Nephron (organoid): Measurements from ENCODE around the gene CEMIP.

ENCODE experiments used
- H3K27ac Mint-ChIP-seq, 3 experiments: 2 replicates each; pipeline ENCODE4 v1.8.0; 2020; ENCODE audit warnings: mixed read lengths in 3 of 3, mild to moderate bottlenecking in 2 of 3, moderate library complexity in 1 of 3
- H3K27me3 Mint-ChIP-seq: 2 replicates; pipeline ENCODE4 v1.8.0; 2021; ENCODE audit warnings: low read depth, mild to moderate bottlenecking, moderate library complexity, mixed read lengths
- H3K36me3 Mint-ChIP-seq: 2 replicates; pipeline ENCODE4 v1.8.0; 2020; ENCODE audit warnings: low read depth, mixed read lengths
- H3K4me1 Mint-ChIP-seq: 2 replicates; pipeline ENCODE4 v1.8.0; 2020; ENCODE audit warnings: mixed read lengths
- H3K4me3 Mint-ChIP-seq, 3 experiments: 2 replicates each; pipeline ENCODE4 v1.8.0; 2020; ENCODE audit warnings: mild to moderate bottlenecking in 3 of 3, mixed read lengths in 3 of 3, moderate library complexity in 2 of 3
- H3K9me3 Mint-ChIP-seq: 2 replicates; pipeline ENCODE4 v1.8.0; 2020; ENCODE audit warnings: mixed read lengths
- CTCF ChIP-seq, 3 experiments: fragments of 200-600 bp; sonication (generic); IDR thresholded peaks; one replicate each; pipeline ENCODE4 v1.5.0; 2021; ENCODE audit warnings: antibody characterized with exemption in 3 of 3; ENCODE audit not compliant: unreplicated experiment in 3 of 3

The CEMIP gene

GRCh38 chr15:80937718-80938117 is 158.5 kb downstream of the CEMIP start:
- peaks cover 4% of the 10 kb centered on the region for H3K27me3 Mint-ChIP-seq
- no peak overlapping the region for H3K4me3 Mint-ChIP-seq
- H3K27ac Mint-ChIP-seq, result no peak overlapping the region
- H3K4me1 Mint-ChIP-seq, result peaks cover 8% of the 10 kb centered on the region
- H3K9me3 Mint-ChIP-seq, result no peaks in the 10 kb centered on the region
- no peak for TF ChIP-seq CTCF (IDR thresholded peaks at IDR 0.05; ENCODE audit: unreplicated experiment in 3 of 3)
- peaks cover 10% of the 10 kb centered on the region for H3K36me3 Mint-ChIP-seq

- no peaks in the 10 kb centered on the region for H3K9me3 Mint-ChIP-seq
- H3K36me3 Mint-ChIP-seq, result peaks cover 10% of the 10 kb centered on the region
- H3K4me3 Mint-ChIP-seq, result no peak overlapping the region
- H3K27me3 Mint-ChIP-seq, result peaks cover 4% of the 10 kb centered on the region
- no peak overlapping the region for H3K27ac Mint-ChIP-seq
- TF ChIP-seq CTCF (IDR thresholded peaks at IDR 0.05; ENCODE audit: unreplicated experiment in 3 of 3), result no peak
- H3K4me1 Mint-ChIP-seq, result peaks cover 8% of the 10 kb centered on the region
Observed at GRCh38 chr15:80939216-80939615, 160.0 kb downstream of the CEMIP start.

- Mint-ChIP-seq H3K36me3 (peaks cover 10% of the 10 kb centered on the region), H3K4me3 (no peak overlapping the region), H3K4me1 (no peaks in the 10 kb centered on the region), H3K9me3 (no peaks in the 10 kb centered on the region), H3K27me3 (peaks cover 4% of the 10 kb centered on the region), H3K27ac (no peak overlapping the region)
- no peak for TF ChIP-seq CTCF (IDR thresholded peaks at IDR 0.05; ENCODE audit: unreplicated experiment in 3 of 3)
Observed at GRCh38 chr15:80940331-80940730, 161.2 kb downstream of the CEMIP start.

- H3K36me3 Mint-ChIP-seq, result peaks cover 10% of the 10 kb centered on the region
- no peak for TF ChIP-seq CTCF (IDR thresholded peaks at IDR 0.05; ENCODE audit: unreplicated experiment in 3 of 3)
- H3K4me1 Mint-ChIP-seq, result no peaks in the 10 kb centered on the region
- peaks cover 4% of the 10 kb centered on the region for H3K27me3 Mint-ChIP-seq
- no peak overlapping the region for H3K4me3 Mint-ChIP-seq
- H3K9me3 Mint-ChIP-seq, result no peaks in the 10 kb centered on the region
- no peak overlapping the region for H3K27ac Mint-ChIP-seq
Observed at GRCh38 chr15:80940851-80941250, 161.7 kb downstream of the CEMIP start.

- Mint-ChIP-seq H3K4me3 (no peak overlapping the region), H3K27me3 (peaks cover 4% of the 10 kb centered on the region), H3K27ac (no peak overlapping the region), H3K36me3 (peaks cover 21% of the 10 kb centered on the region), H3K4me1 (no peaks in the 10 kb centered on the region), H3K9me3 (no peaks in the 10 kb centered on the region)
- TF ChIP-seq CTCF (IDR thresholded peaks at IDR 0.05; ENCODE audit: unreplicated experiment in 3 of 3), result no peak
Observed at GRCh38 chr15:80942266-80942665, 163.1 kb downstream of the CEMIP start.

GRCh38 chr15:80942746-80943565 is 163.8 kb downstream of the CEMIP start:
- H3K36me3 Mint-ChIP-seq, result peaks cover 28% of the 10 kb centered on the region
- H3K4me3 Mint-ChIP-seq, result no peak overlapping the region
- H3K27me3 Mint-ChIP-seq, result peaks cover 4% of the 10 kb centered on the region
- no peak for TF ChIP-seq CTCF (IDR thresholded peaks at IDR 0.05; ENCODE audit: unreplicated experiment in 3 of 3)
- no peaks in the 10 kb centered on the region for H3K9me3 Mint-ChIP-seq
- H3K27ac Mint-ChIP-seq, result no peak overlapping the region
- no peaks in the 10 kb centered on the region for H3K4me1 Mint-ChIP-seq
